OCI-LY3 (cell line): ENCODE measurements around the gene BOD1L1.

Experiments used
- H2AFZ ChIP-seq: fragments of 200-600, 300-600 bp; shearing (Covaris generic); 2 replicates; pipeline ENCODE4 v1.6.0; 2014; ENCODE audit warnings: antibody characterized with exemption, low read depth, low read length
- H3K27ac ChIP-seq: fragments of 200-600, 300-600 bp; sonication (generic); 2 replicates; pipeline ENCODE4 v1.5.1; 2014; ENCODE audit warnings: mild to moderate bottlenecking, low read length, moderate library complexity, mixed read lengths
- H3K27me3 ChIP-seq: fragments of 200-600, 300-600 bp; sonication (generic); 2 replicates; pipeline ENCODE4 v1.6.1; 2014; ENCODE audit warnings: low read depth, low read length, mixed read lengths
- H3K36me3 ChIP-seq: fragments of 200-600, 300-600 bp; sonication (generic); replicated peaks from 2 replicates; pipeline ENCODE3; 2014; ENCODE audit warnings: low read depth, low read length, mixed read lengths
- H3K4me1 ChIP-seq: fragments of 300-600, 200-600 bp; sonication (generic); 2 replicates; pipeline ENCODE4 v1.6.1; 2014; ENCODE audit warnings: low read length, mixed read lengths
- H3K4me2 ChIP-seq: fragments of 200-600, 300-600 bp; sonication (generic); 2 replicates; pipeline ENCODE4 v1.6.1; 2014; ENCODE audit warnings: low read length, mixed read lengths
- H3K4me3 ChIP-seq: fragments of 300-600, 200-600 bp; sonication (generic); 2 replicates; pipeline ENCODE4 v1.5.1; 2014; ENCODE audit warnings: antibody characterized with exemption, mild to moderate bottlenecking, low read length, moderate library complexity
- H3K79me2 ChIP-seq: fragments of 300-600, 200-600 bp; shearing (Covaris generic); 2 replicates; pipeline ENCODE4 v1.6.1; 2014; ENCODE audit warnings: mild to moderate bottlenecking, low read length, mixed read lengths
- H3K9ac ChIP-seq: fragments of 300-600, 200-600 bp; shearing (Covaris generic); 2 replicates; pipeline ENCODE4 v1.6.0; 2014; ENCODE audit warnings: mild to moderate bottlenecking, low read length, moderate library complexity
- H3K9me3 ChIP-seq: fragments of 200-600, 300-600 bp; shearing (Covaris generic); 2 replicates; pipeline ENCODE4 v1.6.1; 2014; ENCODE audit warnings: low read length, mixed read lengths; ENCODE audit not compliant: insufficient read depth
- H4K20me1 ChIP-seq: fragments of 200-600, 300-600 bp; sonication (generic); 2 replicates; pipeline ENCODE4 v1.6.1; 2016; ENCODE audit warnings: low read length, mixed read lengths; ENCODE audit not compliant: insufficient read depth
- CTCF ChIP-seq: fragments of 200-600, 300-600 bp; sonication (generic); IDR thresholded peaks from 2 replicates; pipeline ENCODE4 v1.5.1; 2014; ENCODE audit warnings: antibody characterized with exemption, low read length, low read depth
- EZH2phosphoT487 ChIP-seq: fragments of 200-600 bp; shearing (Covaris generic); IDR thresholded peaks from 2 replicates; pipeline ENCODE4 v1.6.1; 2018; ENCODE audit warnings: antibody characterized with exemption, mixed run types, low read depth

BOD1L1 gene

GRCh38 chr4:13665701-13666660 lies 38.5 kb upstream of the BOD1L1 start:
- Histone ChIP-seq H3K27ac (no peak overlapping the region), H3K4me2 (no peak overlapping the region)
- TF ChIP-seq CTCF (no peak), EZH2phosphoT487 (no peak)

GRCh38 chr4:13659341-13660070 lies 32.0 kb upstream of the BOD1L1 start:
- TF ChIP-seq EZH2phosphoT487 (no peak), CTCF (no peak)
- Histone ChIP-seq H3K9me3 (no peaks in the 10 kb centered on the region), H3K4me2 (no peak overlapping the region), H3K36me3 (no peaks in the 10 kb centered on the region), H3K4me3 (no peak overlapping the region), H2AFZ (no peak overlapping the region), H3K9ac (no peak overlapping the region), H3K27ac (no peak overlapping the region), H3K4me1 (peaks cover 10% of the 10 kb centered on the region), H4K20me1 (no peaks in the 10 kb centered on the region), H3K27me3 (peaks cover 10% of the 10 kb centered on the region; the same call in 1 of the 2 replicates), H3K79me2 (no peaks in the 10 kb centered on the region)

More at GRCh38 chr4:13665701-13666660, 38.5 kb upstream of the BOD1L1 start:
- Histone ChIP-seq H3K27me3 (no peaks in the 10 kb centered on the region), H3K36me3 (no peaks in the 10 kb centered on the region), H2AFZ (no peak overlapping the region), H3K9me3 (no peaks in the 10 kb centered on the region), H3K79me2 (no peaks in the 10 kb centered on the region), H4K20me1 (no peaks in the 10 kb centered on the region), H3K4me1 (no peaks in the 10 kb centered on the region), H3K9ac (no peak overlapping the region), H3K4me3 (no peak overlapping the region)

GRCh38 chr4:13656569-13657405 lies 29.3 kb upstream of the BOD1L1 start:
- H3K79me2 ChIP-seq: no peaks in the 10 kb centered on the region
- H3K36me3 ChIP-seq: no peaks in the 10 kb centered on the region
- peaks cover 13% of the 10 kb centered on the region for H3K4me1 ChIP-seq
- no peaks in the 10 kb centered on the region for H4K20me1 ChIP-seq
- H3K4me2 ChIP-seq: peak overlapping the region; percentile 74
- TF ChIP-seq CTCF: peak; percentile 79
- TF ChIP-seq EZH2phosphoT487: no peak
- no peak overlapping the region for H3K27ac ChIP-seq
- peak overlapping the region; percentile 28 for H3K9ac ChIP-seq
- peak overlapping the region; percentile 75 for H3K4me3 ChIP-seq
- H3K27me3 ChIP-seq: peaks cover 10% of the 10 kb centered on the region; the same call in 1 of the 2 replicates
- H3K9me3 ChIP-seq: no peaks in the 10 kb centered on the region
- peak overlapping the region; percentile 71 for H2AFZ ChIP-seq
